CD4-positive, CD25-positive, alpha-beta regulatory T cell (primary cell): ENCODE measurements around the gene UBE2G2. TPM values are rescaled to one million over a fixed set of nuclear protein-coding genes. Genes with fewer than 3 reads are reported as not detected.
A peak's percentile ranks its signal among the peaks of the same experiment; 100 is the strongest.

Experiments used
- ATAC-seq, 2 donors: fragments of 150-1000 bp; cut with Tn5 transposase; one replicate each; pipeline ENCODE4 v1.10.0; 2021; ENCODE audit warnings: low read depth in 2 of 2, moderate number of reproducible peaks in 2 of 2, moderate library complexity in 1 of 2
- DNase-seq, 3 donors: peaks; one replicate each; pipeline versions ENCODE4 v3.0.0 to v3.0.0-alpha.2; 2012 to 2022; ENCODE audit warnings: mixed read lengths in 1 of 3
- H3K27ac ChIP-seq: one replicate; pipeline ENCODE4 v1.7.0; 2013; ENCODE audit warnings: mild to moderate bottlenecking, low read length; ENCODE audit not compliant: insufficient read depth, poor library complexity, severe bottlenecking
- H3K27me3 ChIP-seq: one replicate; pipeline ENCODE4 v1.7.0; 2013; ENCODE audit warnings: low read length; ENCODE audit not compliant: control insufficient read depth, insufficient read depth
- H3K36me3 ChIP-seq: one replicate; pipeline ENCODE4 v1.7.0; 2013; ENCODE audit warnings: mild to moderate bottlenecking, low read length, moderate library complexity; ENCODE audit not compliant: control insufficient read depth, insufficient read depth
- H3K4me1 ChIP-seq: 2 replicates; pipeline ENCODE4 v1.7.0; 2013; ENCODE audit warnings: mild to moderate bottlenecking, low read length; ENCODE audit not compliant: insufficient read depth, control insufficient read depth, poor library complexity, severe bottlenecking
- H3K4me3 ChIP-seq: one replicate; pipeline ENCODE4 v1.7.0; 2013; ENCODE audit warnings: low read depth, mild to moderate bottlenecking, low read length, moderate library complexity
- H3K9me3 ChIP-seq, 2 experiments: 1 replicate in 1 of 2; 2 replicates in 1 of 2; pipeline ENCODE4 v1.7.0; 2013; ENCODE audit warnings: low read length in 2 of 2, mild to moderate bottlenecking in 1 of 2, moderate library complexity in 1 of 2; ENCODE audit not compliant: control insufficient read depth in 2 of 2
- H3K27ac Mint-ChIP-seq, 3 donors: one replicate each; pipeline ENCODE4 v1.8.0; 2020 to 2022; ENCODE audit warnings: mild to moderate bottlenecking in 3 of 3, mixed read lengths in 3 of 3, moderate library complexity in 2 of 3
- H3K27me3 Mint-ChIP-seq: one replicate; pipeline ENCODE4 v1.8.0; 2022; ENCODE audit warnings: mild to moderate bottlenecking, mixed read lengths
- H3K36me3 Mint-ChIP-seq: one replicate; pipeline ENCODE4 v1.8.0; 2020; ENCODE audit warnings: mixed read lengths
- H3K4me1 Mint-ChIP-seq, 4 donors: one replicate each; pipeline ENCODE4 v1.8.0; 2020 to 2022; ENCODE audit warnings: mixed read lengths in 4 of 4, mild to moderate bottlenecking in 1 of 4
- H3K4me3 Mint-ChIP-seq, 4 donors: one replicate each; pipeline ENCODE4 v1.8.0; 2020 to 2022; ENCODE audit warnings: mild to moderate bottlenecking in 4 of 4, mixed read lengths in 4 of 4, moderate library complexity in 3 of 4
- H3K9me3 Mint-ChIP-seq, 7 donors: one replicate each; pipeline ENCODE4 v1.8.0; 2020 to 2022; ENCODE audit warnings: mixed read lengths in 7 of 7, mild to moderate bottlenecking in 3 of 7, moderate library complexity in 2 of 7
- polyA plus RNA-seq, 4 donors: library from polyadenylated mRNA; unstranded; fragments of 300-500 nt; fragmentation: Illumina TruSeq; gene quantifications; one replicate each; pipeline ENCODE4 v1.2.3, GENCODE V29; 2021
- total RNA-seq: library from RNA; stranded (reverse); gene quantifications from one replicate; pipeline ENCODE4 v1.2.3, GENCODE V29; 2022

UBE2G2 gene
- total and polyA plus RNA-seq, 5 donors from 2014 or later, result 42.8 to 109 (median 49.1) TPM

GRCh38 chr21:44723177-44724131 lies 78.2 kb downstream of the UBE2G2 start:
- no peaks in the 10 kb centered on the region for H3K9me3 ChIP-seq
- peak overlapping the region in 1 of 3 donors; percentile 26 for H3K27ac Mint-ChIP-seq
- no peak for ATAC-seq
- H3K4me1 ChIP-seq, result peaks cover 13% of the 10 kb centered on the region
- peaks cover 20% of the 10 kb centered on the region for H3K27me3 ChIP-seq
- no peak overlapping the region for H3K27ac ChIP-seq
- peaks cover 0 to 13% (median 7%) of the 10 kb centered on the region in 4 donors for H3K4me1 Mint-ChIP-seq
- H3K36me3 Mint-ChIP-seq, result no peaks in the 10 kb centered on the region
- H3K9me3 Mint-ChIP-seq, result peaks cover 0 to 2% (median 0%) of the 10 kb centered on the region in 7 donors
- peak overlapping the region in 3 of 4 donors; percentile 2 to 76 (median 70) for H3K4me3 Mint-ChIP-seq
- no peak overlapping the region for H3K4me3 ChIP-seq
- no peaks in the 10 kb centered on the region for H3K36me3 ChIP-seq
- H3K27me3 Mint-ChIP-seq, result peaks cover 61% of the 10 kb centered on the region
- peak in 1 of 3 donors; percentile 10 for DNase-seq

- no peaks in the 10 kb centered on the region for H3K9me3 ChIP-seq
- Mint-ChIP-seq H3K36me3 (no peaks in the 10 kb centered on the region), H3K27ac (peak overlapping the region in 2 of 3 donors; percentile 26 to 52), H3K4me3 (peak overlapping the region in 2 of 4 donors; percentile 2 to 51), H3K9me3 (peaks cover 0 to 2% (median 0%) of the 10 kb centered on the region in 7 donors), H3K4me1 (peaks cover 0 to 13% (median 7%) of the 10 kb centered on the region in 4 donors), H3K27me3 (peaks cover 68% of the 10 kb centered on the region)
- no peak overlapping the region for H3K4me3 ChIP-seq
- peaks cover 22% of the 10 kb centered on the region for H3K27me3 ChIP-seq
- H3K36me3 ChIP-seq, result no peaks in the 10 kb centered on the region
- ATAC-seq, result no peak
- no peak for DNase-seq
- peaks cover 13% of the 10 kb centered on the region for H3K4me1 ChIP-seq
- H3K27ac ChIP-seq, result no peak overlapping the region
These were observed 78.9 kb downstream of the UBE2G2 start for GRCh38 chr21:44722731-44723130.

- H3K36me3 Mint-ChIP-seq, result no peaks in the 10 kb centered on the region
- ATAC-seq, result no peak
- Histone ChIP-seq H3K27ac (no peak overlapping the region), H3K4me3 (no peak overlapping the region), H3K36me3 (no peaks in the 10 kb centered on the region), H3K27me3 (peaks cover 24% of the 10 kb centered on the region), H3K4me1 (peaks cover 13% of the 10 kb centered on the region), H3K9me3 (no peaks in the 10 kb centered on the region)
- peaks cover 82% of the 10 kb centered on the region for H3K27me3 Mint-ChIP-seq
- no peak overlapping the region for H3K4me3 Mint-ChIP-seq
- H3K27ac Mint-ChIP-seq, result no peak overlapping the region
- peaks cover 0 to 6% (median 2%) of the 10 kb centered on the region in 7 donors for H3K9me3 Mint-ChIP-seq
- DNase-seq, result no peak
- peaks cover 0 to 13% (median 11%) of the 10 kb centered on the region in 4 donors for H3K4me1 Mint-ChIP-seq
These were observed 81.5 kb downstream of the UBE2G2 start for GRCh38 chr21:44720170-44720569.

Other genes with a start within 250 kb of the UBE2G2 start
- gene KRTAP10-3, start 243.0 kb downstream of the UBE2G2 start, total RNA-seq, result not detected
- gene KRTAP10-3, start 243.0 kb downstream of the UBE2G2 start, polyA plus RNA-seq, result not detected
- gene KRTAP10-4, start 228.1 kb downstream of the UBE2G2 start, total RNA-seq, result not detected
- gene KRTAP10-4, start 228.1 kb downstream of the UBE2G2 start, polyA plus RNA-seq, result not detected
- not detected for gene KRTAP10-5, start 221.2 kb downstream of the UBE2G2 start, total RNA-seq
- gene KRTAP10-5, start 221.2 kb downstream of the UBE2G2 start, polyA plus RNA-seq, result not detected
- gene KRTAP10-6, start 209.3 kb downstream of the UBE2G2 start, total RNA-seq, result not detected
- not detected for gene KRTAP10-6, start 209.3 kb downstream of the UBE2G2 start, polyA plus RNA-seq
- gene KRTAP10-7, start 201.2 kb downstream of the UBE2G2 start, total RNA-seq, result not detected
- gene KRTAP10-7, start 201.2 kb downstream of the UBE2G2 start, polyA plus RNA-seq, result not detected
- not detected for gene KRTAP10-8, start 189.7 kb downstream of the UBE2G2 start, total RNA-seq
- gene KRTAP10-8, start 189.7 kb downstream of the UBE2G2 start, polyA plus RNA-seq, result not detected
- not detected for gene KRTAP10-9, start 174.7 kb downstream of the UBE2G2 start, total RNA-seq
- not detected for gene KRTAP10-9, start 174.7 kb downstream of the UBE2G2 start, polyA plus RNA-seq
- not detected for gene KRTAP10-10, start 164.5 kb downstream of the UBE2G2 start, total RNA-seq
- gene KRTAP10-10, start 164.5 kb downstream of the UBE2G2 start, polyA plus RNA-seq, result not detected
- gene KRTAP10-11, start 155.4 kb downstream of the UBE2G2 start, total RNA-seq, result not detected
- gene KRTAP10-11, start 155.4 kb downstream of the UBE2G2 start, polyA plus RNA-seq, result not detected
- gene KRTAP12-4, start 147.2 kb downstream of the UBE2G2 start, total RNA-seq, result not detected
- not detected for gene KRTAP12-4, start 147.2 kb downstream of the UBE2G2 start, polyA plus RNA-seq
- not detected for gene KRTAP12-3, start 143.9 kb downstream of the UBE2G2 start, total RNA-seq
- gene KRTAP12-3, start 143.9 kb downstream of the UBE2G2 start, polyA plus RNA-seq, result not detected
- not detected for gene KRTAP12-2, start 134.9 kb downstream of the UBE2G2 start, total RNA-seq
- gene KRTAP12-2, start 134.9 kb downstream of the UBE2G2 start, polyA plus RNA-seq, result not detected
- not detected for gene KRTAP12-1, start 119.7 kb downstream of the UBE2G2 start, total RNA-seq
- not detected for gene KRTAP12-1, start 119.7 kb downstream of the UBE2G2 start, polyA plus RNA-seq
- not detected for gene KRTAP10-12, start 104.6 kb downstream of the UBE2G2 start, total RNA-seq
- gene KRTAP10-12, start 104.6 kb downstream of the UBE2G2 start, polyA plus RNA-seq, result not detected
- gene TSPEAR, start 90.2 kb downstream of the UBE2G2 start, total RNA-seq, result not detected
- gene TSPEAR, start 90.2 kb downstream of the UBE2G2 start, polyA plus RNA-seq, result under 1 TPM in 1 of 4 donors, not detected in 3; 0.05 TPM
- 65.8 TPM for gene SUMO3, start 16.2 kb upstream of the UBE2G2 start, total RNA-seq
- gene SUMO3, start 16.2 kb upstream of the UBE2G2 start, polyA plus RNA-seq, result 10 to 100 TPM; 76.3 to 88.9 (median 80.2) TPM
- 98.3 TPM for gene PTTG1IP, start 71.9 kb upstream of the UBE2G2 start, total RNA-seq
- 100 to 1,000 TPM in 1 of 4 donors, 10 to 100 TPM in 3; 78.5 to 100 (median 95.1) TPM for gene PTTG1IP, start 71.9 kb upstream of the UBE2G2 start, polyA plus RNA-seq
- 411 TPM for gene ITGB2, start 119.1 kb upstream of the UBE2G2 start, total RNA-seq
- 100 to 1,000 TPM; 415 to 519 (median 446) TPM for gene ITGB2, start 119.1 kb upstream of the UBE2G2 start, polyA plus RNA-seq
- 21.8 TPM for gene SLX9, start 138.2 kb upstream of the UBE2G2 start, total RNA-seq
- 10 to 100 TPM in 3 of 4 donors, 1 to 10 TPM in 1; 7.6 to 12.0 (median 10.0) TPM for gene SLX9, start 138.2 kb upstream of the UBE2G2 start, polyA plus RNA-seq